ENCODE data around the gene SMARCA2.

Gene SMARCA2

DNA sequence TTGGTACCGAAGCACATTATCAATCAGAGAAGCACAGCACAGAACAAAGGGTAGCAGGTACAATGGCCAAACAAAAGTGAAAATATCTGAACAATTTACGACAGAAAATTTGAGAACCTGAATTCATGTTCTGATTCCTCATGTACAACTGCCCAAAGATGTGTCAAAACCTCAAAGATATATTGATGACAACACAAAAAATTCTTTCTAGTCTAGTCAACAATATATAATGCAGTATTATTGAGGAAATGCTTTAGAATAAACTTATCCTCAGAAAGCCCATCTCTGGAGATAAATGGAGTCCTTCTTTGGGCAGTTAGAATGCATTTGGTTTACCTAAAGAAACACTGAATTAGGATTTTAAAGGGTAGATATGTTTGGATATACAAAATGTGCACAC, 6.8 kb upstream of the SMARCA2 start:
- no peak overlapping the region for H3K4me3 ChIP-seq (ENCODE audit: insufficient read depth, low read length, poor library complexity, severe bottlenecking)

DNA sequence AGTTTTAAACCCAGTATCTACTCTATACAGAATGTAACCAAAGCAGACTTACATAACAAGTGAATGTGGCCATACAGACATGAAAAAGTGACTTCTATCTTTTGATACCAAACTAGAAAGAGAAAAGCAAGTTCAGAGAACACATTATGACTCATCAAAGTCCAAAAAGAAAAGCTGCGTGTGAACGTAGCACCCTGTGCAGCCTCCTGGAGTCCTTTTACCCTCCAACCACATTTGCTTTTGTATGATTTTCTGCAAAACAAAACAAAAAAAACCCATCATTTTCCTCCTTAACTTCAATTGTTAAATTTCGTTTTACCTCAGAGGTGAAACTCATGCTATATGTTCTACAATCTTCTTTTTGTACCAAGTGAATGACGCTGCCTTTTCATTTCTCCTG, 2.8 kb upstream of the SMARCA2 start:
- Histone ChIP-seq H3K27ac (ENCODE audit: low read depth, low read length) (no peak overlapping the region), H3K79me2 (ENCODE audit: insufficient read depth, low read length) (no peaks in the 10 kb centered on the region), H3K27me3 (ENCODE audit: low read length) (no peaks in the 10 kb centered on the region), H3K9me2 (replicated peaks; ENCODE audit: insufficient read depth, low read length) (no peaks in the 10 kb centered on the region), H3K4me3 (ENCODE audit: insufficient read depth, low read length, poor library complexity, severe bottlenecking) (no peak overlapping the region), H3F3A (ENCODE audit: insufficient read depth) (0 out of 2 replicates have a peak, but pooled peaks cover 3% of the 10 kb centered on the region), H2AFZ (ENCODE audit: low read depth, low read length, severe bottlenecking) (no peak overlapping the region), H3K36me3 (ENCODE audit: low read length) (no peaks in the 10 kb centered on the region), H3K4me2 (ENCODE audit: low read depth, low read length, poor library complexity, severe bottlenecking) (no peak overlapping the region), H3K9me3 (ENCODE audit: insufficient read depth, low read length) (no peaks in the 10 kb centered on the region), H3K9ac (ENCODE audit: low read length) (no peak overlapping the region), H4K20me1 (ENCODE audit: low read depth, low read length) (no peaks in the 10 kb centered on the region)
- TF ChIP-seq EZH2phosphoT487 (conservative IDR thresholded peaks at IDR 0.05; ENCODE audit: low read length): no peak
- TF ChIP-seq, protein P1, sequence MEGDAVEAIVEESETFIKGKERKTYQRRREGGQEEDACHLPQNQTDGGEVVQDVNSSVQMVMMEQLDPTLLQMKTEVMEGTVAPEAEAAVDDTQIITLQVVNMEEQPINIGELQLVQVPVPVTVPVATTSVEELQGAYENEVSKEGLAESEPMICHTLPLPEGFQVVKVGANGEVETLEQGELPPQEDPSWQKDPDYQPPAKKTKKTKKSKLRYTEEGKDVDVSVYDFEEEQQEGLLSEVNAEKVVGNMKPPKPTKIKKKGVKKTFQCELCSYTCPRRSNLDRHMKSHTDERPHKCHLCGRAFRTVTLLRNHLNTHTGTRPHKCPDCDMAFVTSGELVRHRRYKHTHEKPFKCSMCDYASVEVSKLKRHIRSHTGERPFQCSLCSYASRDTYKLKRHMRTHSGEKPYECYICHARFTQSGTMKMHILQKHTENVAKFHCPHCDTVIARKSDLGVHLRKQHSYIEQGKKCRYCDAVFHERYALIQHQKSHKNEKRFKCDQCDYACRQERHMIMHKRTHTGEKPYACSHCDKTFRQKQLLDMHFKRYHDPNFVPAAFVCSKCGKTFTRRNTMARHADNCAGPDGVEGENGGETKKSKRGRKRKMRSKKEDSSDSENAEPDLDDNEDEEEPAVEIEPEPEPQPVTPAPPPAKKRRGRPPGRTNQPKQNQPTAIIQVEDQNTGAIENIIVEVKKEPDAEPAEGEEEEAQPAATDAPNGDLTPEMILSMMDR (IDR thresholded peaks at IDR 0.05; ENCODE audit: insufficient read depth, low read length, poor library complexity, severe bottlenecking): no peak

More for the DNA sequence above, 6.8 kb upstream of the SMARCA2 start:
- H3K4me2 ChIP-seq (ENCODE audit: low read depth, low read length, poor library complexity, severe bottlenecking): no peak overlapping the region
- H3F3A ChIP-seq (ENCODE audit: insufficient read depth): no peaks in the 10 kb centered on the region
- H2AFZ ChIP-seq (ENCODE audit: low read depth, low read length, severe bottlenecking): no peak overlapping the region
- no peaks in the 10 kb centered on the region for H3K79me2 ChIP-seq (ENCODE audit: insufficient read depth, low read length)
- no peak overlapping the region for H3K27ac ChIP-seq (ENCODE audit: low read depth, low read length)
- no peak overlapping the region for H3K9ac ChIP-seq (ENCODE audit: low read length)
- H3K27me3 ChIP-seq (ENCODE audit: low read length): no peaks in the 10 kb centered on the region
- H3K9me3 ChIP-seq (ENCODE audit: insufficient read depth, low read length): no peaks in the 10 kb centered on the region
- TF ChIP-seq, protein P1 (IDR thresholded peaks at IDR 0.05; ENCODE audit: insufficient read depth, low read length, poor library complexity, severe bottlenecking): no peak
- no peak for TF ChIP-seq EZH2phosphoT487 (conservative IDR thresholded peaks at IDR 0.05; ENCODE audit: low read length)
- H4K20me1 ChIP-seq (ENCODE audit: low read depth, low read length): no peaks in the 10 kb centered on the region
- no peaks in the 10 kb centered on the region for H3K36me3 ChIP-seq (ENCODE audit: low read length)
- no peaks in the 10 kb centered on the region for H3K9me2 ChIP-seq (replicated peaks; ENCODE audit: insufficient read depth, low read length)

DNA sequence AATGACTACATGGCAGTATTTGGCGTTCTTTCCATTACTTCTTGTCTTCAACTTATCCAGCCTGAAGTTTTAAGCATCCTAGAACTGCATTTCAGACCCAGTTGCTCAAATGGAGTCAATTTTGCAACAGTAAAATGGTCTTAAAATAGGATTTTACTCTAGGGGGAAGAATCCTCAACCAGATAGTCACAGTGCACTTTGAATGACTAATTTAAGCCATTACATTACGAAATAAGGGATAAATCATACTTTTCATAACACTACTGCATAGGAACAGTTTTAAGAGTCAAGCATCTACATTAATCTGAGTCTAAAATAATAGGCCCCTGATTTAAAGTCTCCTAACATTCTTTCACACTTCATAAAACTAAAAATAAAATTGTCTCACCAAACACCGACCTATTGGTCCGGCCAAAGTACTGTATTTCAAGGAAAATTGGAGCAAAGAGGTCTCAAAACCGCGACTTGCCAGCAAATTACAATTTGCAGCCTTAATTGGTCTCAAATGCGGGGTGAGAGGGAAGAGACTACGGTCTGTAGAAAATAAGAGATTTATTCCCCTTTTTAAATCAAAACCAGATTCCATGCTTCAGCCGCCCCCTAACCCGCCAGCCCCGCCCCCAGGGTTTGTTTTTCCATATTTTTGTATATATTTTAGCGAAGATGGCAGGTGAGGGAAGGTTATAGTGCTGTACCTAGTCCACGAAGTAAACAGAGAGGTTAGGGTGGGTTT, 1.2 kb upstream of the SMARCA2 start:
- Histone ChIP-seq H3K79me2 (ENCODE audit: insufficient read depth, low read length) (no peaks in the 10 kb centered on the region), H2AFZ (ENCODE audit: low read depth, low read length, severe bottlenecking) (peak overlapping the region; percentile 87), H3K27ac (ENCODE audit: low read depth, low read length) (no peak overlapping the region), H3F3A (ENCODE audit: insufficient read depth) (0 out of 2 replicates have a peak, but pooled peaks cover 8% of the 10 kb centered on the region), H3K9me2 (replicated peaks; ENCODE audit: insufficient read depth, low read length) (no peaks in the 10 kb centered on the region), H3K36me3 (ENCODE audit: low read length) (no peaks in the 10 kb centered on the region), H3K9me3 (ENCODE audit: insufficient read depth, low read length) (no peaks in the 10 kb centered on the region), H4K20me1 (ENCODE audit: low read depth, low read length) (0 out of 2 replicates have a peak, but pooled peaks cover 8% of the 10 kb centered on the region), H3K4me3 (ENCODE audit: insufficient read depth, low read length, poor library complexity, severe bottlenecking) (peak overlapping the region; percentile 79), H3K27me3 (ENCODE audit: low read length) (no peaks in the 10 kb centered on the region), H3K9ac (ENCODE audit: low read length) (peak overlapping the region; percentile 72), H3K4me2 (ENCODE audit: low read depth, low read length, poor library complexity, severe bottlenecking) (peak overlapping the region; percentile 82)
- TF ChIP-seq, protein P1 (IDR thresholded peaks at IDR 0.05; ENCODE audit: insufficient read depth, low read length, poor library complexity, severe bottlenecking): no peak
- no peak for TF ChIP-seq EZH2phosphoT487 (conservative IDR thresholded peaks at IDR 0.05; ENCODE audit: low read length)

Measured in SU-DHL-6 (cell line).